HG02970 (cell line): ENCODE results near the gene BANF1.

ENCODE experiments used
- ATAC-seq: cut with Tn5 transposase; IDR thresholded peaks from one replicate; pipeline ENCODE4 v1.9.1; 2021; ENCODE audit warnings: mild to moderate bottlenecking, moderate library complexity, moderate number of reproducible peaks; ENCODE audit not compliant: unreplicated experiment, low FRiP score

Gene BANF1

DNA sequence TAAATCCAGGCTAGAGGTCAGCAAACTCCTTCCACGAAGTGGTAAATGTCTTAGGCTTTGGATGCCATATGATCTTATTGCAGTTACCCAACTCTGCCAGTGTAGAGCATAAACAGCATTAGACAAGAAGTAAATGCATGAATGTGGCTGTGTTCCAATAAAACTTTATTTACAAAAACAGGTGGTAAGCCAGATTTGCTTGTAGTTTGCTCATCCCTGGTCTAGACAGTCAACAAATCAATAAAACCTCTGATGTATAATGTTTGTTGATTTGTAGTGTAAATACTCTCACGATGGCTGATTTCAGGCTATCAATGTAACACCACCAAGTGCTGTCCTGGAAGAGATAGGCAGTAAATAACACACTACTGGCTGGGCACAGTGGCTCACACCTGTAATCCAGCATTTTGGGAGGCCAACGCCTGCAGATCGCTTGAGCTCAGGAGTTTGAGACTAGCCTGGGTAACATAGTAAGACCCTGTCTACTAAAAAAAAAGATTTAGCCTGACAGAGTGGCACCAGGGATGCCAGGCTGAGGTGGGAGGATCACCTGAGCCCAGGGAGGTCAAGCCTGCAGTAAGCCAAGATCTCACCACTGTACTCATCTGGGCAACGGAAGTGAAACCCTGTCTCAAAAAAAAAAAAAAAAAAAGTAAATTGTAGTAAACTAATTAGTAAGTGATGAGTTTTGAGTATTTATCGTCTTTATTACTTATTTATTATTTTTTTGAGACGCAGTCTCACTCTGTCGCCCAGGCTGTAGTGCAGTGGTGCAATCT, 30.8 kb downstream of the BANF1 start:
- no peak for ATAC-seq

DNA sequence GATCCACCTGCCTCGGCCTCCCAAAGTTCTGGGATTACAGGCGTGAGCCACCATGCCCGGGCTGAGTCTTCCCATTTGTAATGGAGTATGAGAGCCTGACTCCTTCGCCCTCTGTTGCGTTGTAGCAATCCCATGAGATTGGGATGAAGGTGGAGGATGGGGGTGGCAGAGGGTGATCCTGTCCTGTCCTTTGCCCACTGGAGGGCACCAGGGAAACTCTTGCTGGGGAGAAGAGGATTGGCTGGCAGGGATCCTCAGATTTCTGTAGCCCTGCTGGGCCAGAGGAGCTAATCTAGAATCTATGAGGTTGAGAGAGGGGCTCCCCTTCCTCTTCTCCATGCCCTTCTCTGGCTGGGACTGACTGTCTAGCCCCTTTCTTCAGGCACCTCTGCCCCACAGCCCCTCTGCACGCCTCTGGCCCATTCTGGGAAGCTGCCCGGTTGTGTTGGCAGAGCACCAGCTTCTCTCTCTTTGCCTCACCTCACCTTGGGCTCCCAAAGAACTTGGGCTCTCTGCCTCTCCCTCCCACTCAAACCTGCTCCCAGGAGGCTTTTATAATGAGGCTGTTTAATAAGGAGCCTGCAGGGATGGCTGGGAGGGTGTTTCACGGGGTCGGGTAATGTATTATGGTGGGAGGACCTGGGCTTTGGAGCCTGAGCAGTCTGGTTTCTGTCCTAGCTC, 33.5 kb downstream of the BANF1 start:
- ATAC-seq: no peak

DNA sequence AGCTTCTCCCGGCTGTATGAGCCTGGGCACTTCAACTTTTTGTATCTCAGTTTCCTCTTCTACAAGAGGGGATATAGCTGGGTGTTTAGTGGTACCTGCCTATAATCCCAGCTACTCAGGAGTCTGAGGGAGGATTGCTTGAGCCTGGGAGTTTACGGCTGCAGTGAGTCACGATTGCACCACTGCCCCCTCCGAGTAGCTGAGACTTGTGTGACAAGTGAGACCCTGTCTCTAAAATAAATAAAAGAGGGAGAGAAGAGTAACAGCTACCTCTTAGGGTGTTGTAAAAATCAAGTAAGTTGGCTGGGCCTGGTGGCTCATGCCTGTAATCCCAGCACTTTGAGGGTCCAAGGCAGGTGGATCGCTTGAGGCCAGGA, 34.0 kb downstream of the BANF1 start:
- ATAC-seq: no peak

GRCh38 chr11:66037327-66037726, 35.0 kb downstream of the BANF1 start:
- no peak for ATAC-seq

GRCh38 chr11:66039765-66040164, 37.5 kb downstream of the BANF1 start:
- no peak for ATAC-seq

- ATAC-seq: no peak
These were observed 40.1 kb downstream of the BANF1 start for GRCh38 chr11:66042227-66042995.

DNA sequence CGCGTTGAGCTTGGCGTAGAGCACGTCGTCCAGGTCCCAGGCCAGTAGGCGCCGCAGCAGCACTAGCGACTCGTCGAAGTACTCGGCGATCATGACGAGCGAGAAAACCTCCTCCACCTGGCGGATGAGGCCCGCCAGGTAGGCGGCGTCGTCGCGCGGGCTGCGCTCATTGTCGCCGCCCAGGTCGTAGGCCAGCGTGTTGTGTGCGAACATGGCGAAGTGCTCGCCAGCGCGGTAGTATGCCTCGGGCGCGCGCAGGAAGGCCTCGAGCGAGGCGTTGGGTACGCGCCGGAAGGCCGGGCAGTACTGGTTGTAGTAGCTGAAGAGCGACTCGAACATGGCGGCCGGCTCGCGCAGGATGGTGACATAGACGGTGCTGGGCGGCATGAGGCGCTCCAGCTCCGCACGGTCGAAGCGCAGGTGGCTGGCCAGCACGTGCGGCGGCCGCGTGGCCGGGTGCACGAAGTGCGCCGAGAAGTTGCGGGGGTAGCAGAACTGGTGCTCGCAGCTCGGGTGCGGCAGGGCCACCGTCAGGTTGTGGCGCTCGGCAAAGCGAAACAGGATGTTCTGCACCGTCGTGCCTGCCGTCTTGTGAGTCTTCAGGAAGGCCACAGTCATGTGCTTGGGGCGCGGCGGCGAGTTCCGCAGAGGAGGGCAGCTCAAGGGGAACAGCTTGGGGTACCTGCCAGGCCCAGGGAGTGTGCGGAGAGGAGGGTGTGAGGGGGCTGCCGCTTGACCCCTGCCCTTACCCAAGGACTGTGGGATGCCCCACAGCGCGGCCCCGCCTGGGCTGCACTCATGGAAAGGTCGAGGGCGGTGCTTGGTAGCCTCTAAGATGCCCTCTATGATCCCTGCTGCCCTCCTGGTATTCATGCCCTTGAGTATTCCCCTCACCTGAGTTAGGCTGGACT, 40.9 kb downstream of the BANF1 start:
- no peak for ATAC-seq

- ATAC-seq: no peak
These were observed 42.5 kb downstream of the BANF1 start for GRCh38 chr11:66044757-66045156.

DNA sequence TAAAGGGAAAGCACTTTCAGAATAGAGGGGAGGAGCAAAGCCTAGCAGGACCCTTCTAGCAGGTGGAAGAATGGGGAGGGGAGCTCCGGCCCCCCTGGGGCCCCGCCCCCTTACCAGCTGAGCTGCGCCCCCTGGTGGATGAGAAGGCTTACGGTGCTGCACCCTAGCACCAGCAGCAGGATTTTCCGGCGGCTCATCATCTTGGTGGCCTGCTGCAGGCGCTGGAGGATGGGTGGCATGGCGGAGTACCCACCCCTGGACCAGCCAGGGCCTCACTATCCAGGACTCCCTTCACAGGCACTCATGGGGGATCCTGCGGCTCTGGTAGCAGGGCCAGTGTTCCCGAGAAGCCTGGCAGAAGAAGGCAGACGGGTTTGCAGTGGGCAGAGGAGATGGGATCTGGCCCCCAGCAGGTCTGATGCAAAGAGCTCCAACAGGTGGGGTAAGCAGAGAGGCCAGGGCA, 42.9 kb downstream of the BANF1 start:
- peak; percentile 59 for ATAC-seq

- no peak for ATAC-seq
These were observed 44.6 kb downstream of the BANF1 start for GRCh38 chr11:66046901-66047300.

- no peak for ATAC-seq
These were observed 45.5 kb downstream of the BANF1 start for GRCh38 chr11:66047541-66048365.

GRCh38 chr11:66048547-66049323, 46.4 kb downstream of the BANF1 start, which contains the start of gene GAL3ST3:
TSS of gene GAL3ST3 (minus strand) at chr11:66049161. CDS start at chr11:66045415, 3,746 bp downstream.
- ATAC-seq: no peak

DNA sequence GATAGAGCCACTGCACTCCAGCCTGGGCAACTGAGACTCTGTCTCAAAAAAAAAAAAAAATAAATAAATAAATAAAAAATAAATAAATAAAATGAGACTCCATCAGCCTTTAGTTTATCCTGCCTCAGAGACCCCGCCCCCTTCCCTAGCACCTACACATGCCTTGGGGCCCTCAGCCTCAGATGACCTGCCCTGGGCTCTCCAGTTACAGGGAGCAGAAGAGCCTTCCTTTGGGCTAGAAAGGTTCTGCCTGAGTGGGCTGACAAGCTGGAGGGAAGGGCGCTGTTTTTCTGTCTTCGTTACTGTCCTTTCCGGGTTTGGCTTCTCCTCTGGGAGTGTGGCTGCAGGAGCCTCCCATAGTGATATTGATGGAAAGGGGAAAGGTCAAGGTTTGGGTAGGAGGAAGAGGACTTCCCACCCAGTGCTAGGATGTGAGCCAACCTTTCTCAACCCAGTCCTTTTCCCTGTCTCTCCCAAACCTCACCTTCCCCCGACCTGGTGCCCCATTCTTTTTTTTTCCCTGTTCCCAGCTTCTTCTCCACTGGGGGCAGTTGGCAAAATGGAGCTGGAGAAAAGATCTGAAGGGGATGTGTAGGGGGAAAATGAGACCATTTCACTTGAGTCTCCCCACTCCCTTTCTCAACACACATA, 48.4 kb downstream of the BANF1 start:
- ATAC-seq: no peak

DNA sequence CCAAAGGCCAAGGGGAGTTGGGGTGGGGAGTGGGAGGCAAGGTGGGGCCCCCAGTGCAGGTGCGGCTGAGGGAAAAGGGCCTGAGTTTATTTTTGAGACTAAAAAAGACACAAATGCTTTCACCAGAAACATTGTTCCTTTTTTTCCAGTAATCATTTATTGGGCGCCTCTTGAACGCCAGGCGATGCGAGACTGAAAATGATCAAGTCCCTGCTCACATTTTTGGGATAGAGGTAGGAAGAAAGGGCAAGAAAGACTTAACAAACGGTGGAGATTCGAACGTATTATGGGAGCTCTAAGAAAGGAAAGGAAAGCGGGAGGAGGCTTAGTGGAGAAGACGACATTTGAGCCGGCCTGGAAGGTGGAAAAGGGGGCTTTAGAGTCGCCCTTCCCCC, 49.1 kb downstream of the BANF1 start:
- no peak for ATAC-seq

DNA sequence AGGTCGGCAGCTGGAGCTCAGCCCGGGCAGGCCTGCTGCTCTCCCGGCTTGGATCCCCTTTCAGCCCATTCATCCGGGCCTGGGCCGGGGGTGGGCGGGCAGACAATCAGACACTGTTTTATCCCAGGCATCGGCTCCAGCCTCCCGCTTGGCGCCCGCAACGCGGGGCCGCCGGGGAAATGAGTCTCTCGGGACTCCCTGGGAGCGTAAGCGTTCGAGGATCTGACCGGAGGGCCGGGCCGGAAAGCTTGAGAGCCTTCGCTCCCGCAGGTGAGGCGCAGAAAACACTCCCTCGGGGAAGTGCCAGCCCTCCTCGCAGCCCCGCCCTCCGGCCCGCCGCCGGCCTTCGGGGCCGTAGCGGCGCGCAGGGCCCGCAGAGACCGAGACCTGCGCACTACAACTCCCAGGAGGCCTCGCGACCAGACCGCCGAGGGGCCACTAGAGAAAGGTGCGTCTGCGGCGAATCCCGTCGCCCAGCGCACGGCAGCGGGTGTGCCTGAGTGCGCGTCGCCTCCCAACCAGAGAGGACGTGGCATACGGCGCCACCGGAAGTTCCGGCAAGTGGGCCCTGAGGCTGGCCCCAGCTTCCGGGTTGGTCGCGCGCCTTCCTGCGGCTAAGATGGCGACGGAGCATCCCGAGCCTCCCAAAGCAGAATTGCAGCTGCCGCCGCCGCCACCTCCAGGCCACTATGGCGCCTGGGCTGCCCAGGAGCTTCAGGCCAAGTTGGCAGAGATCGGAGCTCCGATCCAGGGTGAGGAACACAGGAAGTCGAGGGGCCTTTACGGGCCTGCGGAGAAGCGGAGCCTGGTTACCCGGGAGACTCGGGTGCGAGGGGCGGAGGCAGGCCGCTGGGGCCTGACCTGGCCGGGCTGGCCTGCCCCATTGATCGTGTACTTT, 49.7 kb downstream of the BANF1 start, which contains the start of gene SF3B2:
TSS of gene SF3B2 (plus strand) at position 599 of the 898 bp plus-strand sequence. CDS start at position 620, 21 bp downstream.
- ATAC-seq: peak; percentile 92

GRCh38 chr11:66052664-66052982, 50.3 kb downstream of the BANF1 start:
- ATAC-seq: no peak
